GM12872 (cell line): ENCODE measurements around the gene CR2.
A peak's percentile ranks its signal among the peaks of the same experiment; 100 is the strongest.

Experiments used
- CTCF ChIP-seq: IDR thresholded peaks from 3 replicates; pipeline ENCODE4 v1.5.1; 2011; ENCODE audit warnings: low read depth, mild to moderate bottlenecking, low read length, moderate library complexity; ENCODE audit not compliant: insufficient read depth

CR2 gene

DNA sequence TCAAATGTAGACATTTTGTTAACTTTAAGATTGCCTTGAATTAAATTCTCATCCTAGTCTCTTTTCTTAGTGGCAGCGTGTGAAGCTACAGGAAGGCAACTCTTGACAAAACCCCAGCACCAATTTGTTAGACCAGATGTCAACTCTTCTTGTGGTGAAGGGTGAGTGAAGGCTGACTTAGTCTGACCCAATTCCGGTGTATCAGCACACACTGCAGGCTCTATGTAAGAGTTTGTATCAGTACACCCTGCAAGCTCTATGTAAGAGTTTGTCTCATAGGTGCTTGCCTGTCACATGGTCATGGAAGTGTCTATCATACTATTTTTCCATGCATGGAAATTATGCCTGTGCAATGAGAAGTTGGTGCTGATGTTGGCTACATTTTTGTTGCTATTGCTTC is 16.8 kb downstream of the CR2 start:
- no peak for TF ChIP-seq CTCF

GRCh38 chr1:207474210-207474609 is 20.1 kb downstream of the CR2 start:
- no peak for TF ChIP-seq CTCF

DNA sequence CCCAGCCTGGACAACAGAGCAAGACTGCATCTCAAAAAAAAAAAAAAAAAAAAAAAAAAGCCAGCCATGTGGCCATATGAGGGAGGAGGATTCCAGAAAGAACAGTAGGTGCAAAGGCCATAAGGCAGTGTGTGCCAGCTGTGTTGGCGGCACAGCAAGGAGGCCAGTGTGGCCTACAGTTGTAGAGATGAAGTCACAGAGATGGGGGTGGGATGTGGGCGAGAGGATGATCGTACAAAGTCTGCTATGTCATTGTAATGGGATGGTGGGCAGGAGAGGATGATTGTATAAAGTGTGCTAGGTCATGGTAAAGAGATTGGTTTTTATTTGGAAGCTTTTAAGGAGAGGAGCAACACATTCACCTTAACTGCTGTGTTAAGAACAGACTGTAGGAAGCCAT is 32.1 kb downstream of the CR2 start:
- TF ChIP-seq CTCF: no peak

- no peak for TF ChIP-seq CTCF
Measured at GRCh38 chr1:207487636-207488035, 33.5 kb downstream of the CR2 start.

DNA sequence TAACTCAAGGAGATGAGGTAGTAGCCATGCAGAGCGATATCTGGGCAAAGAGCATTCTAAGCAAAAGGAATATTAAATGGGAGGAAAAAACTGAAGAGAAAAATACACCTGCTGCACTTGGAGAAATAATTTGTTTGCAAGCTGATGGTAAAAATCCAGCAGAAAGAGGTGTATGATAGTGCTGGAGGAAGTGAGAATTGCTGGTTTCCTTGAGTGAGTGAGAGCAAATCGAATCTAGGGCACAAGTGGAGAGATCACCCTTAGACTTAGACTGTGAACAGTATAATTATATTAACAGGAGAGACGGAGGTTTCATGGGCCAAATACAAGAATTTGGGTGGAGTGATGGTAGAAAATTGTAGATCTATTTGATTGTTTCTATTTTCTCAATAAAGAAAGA is 39.1 kb downstream of the CR2 start:
- no peak for TF ChIP-seq CTCF

DNA sequence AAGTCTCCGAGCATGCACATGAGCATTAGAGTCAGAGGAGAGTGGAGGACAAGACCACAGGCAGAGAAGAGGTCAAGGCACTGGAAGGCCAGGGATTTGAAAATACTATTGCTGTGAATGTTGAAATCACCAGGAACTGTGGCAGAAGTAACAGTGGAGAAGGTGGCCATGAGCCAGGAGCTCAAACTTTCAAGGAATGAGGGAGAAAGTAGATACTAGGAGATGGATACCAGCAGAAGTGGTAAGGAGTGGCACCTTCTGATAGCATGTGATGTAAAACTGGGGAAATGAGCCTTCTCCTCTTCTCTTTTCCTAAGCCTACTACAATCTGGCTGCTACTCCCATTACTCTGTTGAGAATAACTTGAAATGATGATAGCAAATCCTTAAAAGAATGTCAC is 40.0 kb downstream of the CR2 start:
- TF ChIP-seq CTCF: no peak

DNA sequence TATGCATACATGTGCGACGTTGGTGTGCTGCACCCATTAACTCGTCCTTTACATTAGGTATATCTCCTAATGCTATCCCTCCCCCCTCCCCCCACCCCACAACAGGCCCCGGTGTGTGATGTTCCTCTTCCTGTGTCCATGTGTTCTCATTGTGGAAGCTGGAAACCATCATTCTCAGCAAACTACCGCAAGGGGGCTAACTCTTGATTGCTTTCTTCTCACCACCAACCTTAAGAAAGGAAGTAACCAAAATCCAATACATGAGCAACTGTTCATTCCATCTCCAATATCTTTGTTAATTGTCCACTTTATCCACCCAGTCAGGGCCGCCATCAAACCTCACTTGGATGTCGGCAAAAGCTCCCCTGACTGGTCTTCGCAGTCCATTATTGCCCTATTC is 41.2 kb downstream of the CR2 start:
- peak; percentile 30; the same call in 2 of the 3 replicates for TF ChIP-seq CTCF
